Loucy (cell line): ENCODE data around the gene CBX7.

Experiments
- H2AFZ ChIP-seq: fragments of 200-600 bp; sonication (generic); 2 replicates; pipeline ENCODE4 v1.6.0; 2016; ENCODE audit warnings: antibody characterized with exemption, mild to moderate bottlenecking, low read length, moderate library complexity
- H3F3A ChIP-seq: fragments of 200-600 bp; 2 replicates; pipeline ENCODE4 v1.6.0; 2016; ENCODE audit warnings: antibody characterized with exemption, low read depth, mild to moderate bottlenecking
- H3K27me3 ChIP-seq: fragments of 200-600 bp; sonication (generic); 2 replicates; pipeline ENCODE4 v1.6.1; 2014; ENCODE audit warnings: low read length, mild to moderate bottlenecking; ENCODE audit not compliant: insufficient read depth, poor library complexity, severe bottlenecking
- H3K36me3 ChIP-seq: fragments of 200-600 bp; sonication (generic); 2 replicates; pipeline ENCODE4 v1.6.1; 2016; ENCODE audit warnings: low read length; ENCODE audit not compliant: insufficient read depth
- H3K4me1 ChIP-seq: fragments of 200-600 bp; sonication (generic); 2 replicates; pipeline ENCODE4 v1.5.1; 2014; ENCODE audit warnings: low read length, mild to moderate bottlenecking; ENCODE audit not compliant: insufficient read depth, poor library complexity, severe bottlenecking
- H3K4me2 ChIP-seq: fragments of 200-600 bp; sonication (generic); 2 replicates; pipeline ENCODE4 v1.6.0; 2014; ENCODE audit warnings: antibody characterized with exemption, low read length, low read depth, mild to moderate bottlenecking; ENCODE audit not compliant: poor library complexity, severe bottlenecking
- H3K4me3 ChIP-seq: fragments of 200-600 bp; sonication (generic); 2 replicates; pipeline ENCODE4 v1.5.1; 2014; ENCODE audit warnings: low read length, mild to moderate bottlenecking, mixed read lengths; ENCODE audit not compliant: poor library complexity, severe bottlenecking
- H3K79me2 ChIP-seq: fragments of 200-600 bp; sonication (generic); 2 replicates; pipeline ENCODE4 v1.6.1; 2014; ENCODE audit warnings: low read length; ENCODE audit not compliant: insufficient read depth
- H3K9ac ChIP-seq: fragments of 200-600 bp; sonication (generic); 2 replicates; pipeline ENCODE4 v1.6.0; 2014; ENCODE audit warnings: mild to moderate bottlenecking, low read depth, low read length, moderate library complexity; ENCODE audit not compliant: poor library complexity, severe bottlenecking
- H3K9me2 ChIP-seq: fragments of 200-600 bp; sonication (generic); replicated peaks from 2 replicates; pipeline ENCODE4 v1.6.1; 2016; ENCODE audit warnings: low read depth, low read length, mixed read lengths
- H3K9me3 ChIP-seq: fragments of 200-600 bp; sonication (generic); 2 replicates; pipeline ENCODE4 v1.6.1; 2014; ENCODE audit warnings: mild to moderate bottlenecking, antibody characterized with exemption, low read length, low read depth; ENCODE audit not compliant: insufficient read depth
- H4K20me1 ChIP-seq: fragments of 200-600 bp; sonication (generic); 2 replicates; pipeline ENCODE4 v1.6.0; 2014; ENCODE audit warnings: antibody characterized with exemption, low read length, mild to moderate bottlenecking; ENCODE audit not compliant: insufficient read depth, poor library complexity, severe bottlenecking
- EZH2phosphoT487 ChIP-seq: fragments of 200-600 bp; IDR thresholded peaks from 2 replicates; pipeline ENCODE4 v1.6.1; 2018; ENCODE audit warnings: antibody characterized with exemption, mild to moderate bottlenecking, moderate library complexity, borderline replicate concordance
- TF ChIP-seq, protein P1 (sequence below): fragments of 200-600 bp; sonication (generic); conservative IDR thresholded peaks from 2 replicates; pipeline ENCODE4 v1.5.1; 2014; ENCODE audit warnings: mild to moderate bottlenecking, antibody characterized with exemption, low read length

CBX7 gene

DNA sequence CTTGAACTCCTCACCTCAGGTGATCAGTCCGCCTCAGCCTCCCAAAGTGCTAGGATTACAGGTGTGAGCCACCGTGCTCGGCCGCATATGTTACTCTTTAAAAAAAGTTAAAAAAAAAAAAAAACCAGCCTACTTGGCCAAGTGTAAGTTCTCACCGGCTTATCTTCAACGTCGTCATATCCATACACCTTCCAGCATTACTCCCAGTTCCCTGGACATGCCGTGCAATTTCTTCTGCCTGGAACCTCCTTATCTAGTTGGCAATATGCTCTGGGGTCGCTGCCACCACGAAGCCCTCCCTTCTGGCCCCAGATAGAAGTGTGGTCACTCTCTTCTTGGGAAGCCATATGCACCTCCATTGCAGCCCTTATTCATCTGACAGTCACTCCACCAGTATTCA lies 36.3 kb upstream of the CBX7 start:
- no peaks in the 10 kb centered on the region for H3K36me3 ChIP-seq
- TF ChIP-seq EZH2phosphoT487 = no peak
- TF ChIP-seq, protein P1, sequence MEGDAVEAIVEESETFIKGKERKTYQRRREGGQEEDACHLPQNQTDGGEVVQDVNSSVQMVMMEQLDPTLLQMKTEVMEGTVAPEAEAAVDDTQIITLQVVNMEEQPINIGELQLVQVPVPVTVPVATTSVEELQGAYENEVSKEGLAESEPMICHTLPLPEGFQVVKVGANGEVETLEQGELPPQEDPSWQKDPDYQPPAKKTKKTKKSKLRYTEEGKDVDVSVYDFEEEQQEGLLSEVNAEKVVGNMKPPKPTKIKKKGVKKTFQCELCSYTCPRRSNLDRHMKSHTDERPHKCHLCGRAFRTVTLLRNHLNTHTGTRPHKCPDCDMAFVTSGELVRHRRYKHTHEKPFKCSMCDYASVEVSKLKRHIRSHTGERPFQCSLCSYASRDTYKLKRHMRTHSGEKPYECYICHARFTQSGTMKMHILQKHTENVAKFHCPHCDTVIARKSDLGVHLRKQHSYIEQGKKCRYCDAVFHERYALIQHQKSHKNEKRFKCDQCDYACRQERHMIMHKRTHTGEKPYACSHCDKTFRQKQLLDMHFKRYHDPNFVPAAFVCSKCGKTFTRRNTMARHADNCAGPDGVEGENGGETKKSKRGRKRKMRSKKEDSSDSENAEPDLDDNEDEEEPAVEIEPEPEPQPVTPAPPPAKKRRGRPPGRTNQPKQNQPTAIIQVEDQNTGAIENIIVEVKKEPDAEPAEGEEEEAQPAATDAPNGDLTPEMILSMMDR = no peak
- no peaks in the 10 kb centered on the region for H3K4me1 ChIP-seq
- no peak overlapping the region for H2AFZ ChIP-seq
- no peak overlapping the region for H3K9ac ChIP-seq
- no peaks in the 10 kb centered on the region for H3F3A ChIP-seq
- no peak overlapping the region for H3K4me3 ChIP-seq
- H3K4me2 ChIP-seq = no peak overlapping the region
- no peaks in the 10 kb centered on the region for H3K27me3 ChIP-seq
- no peaks in the 10 kb centered on the region for H3K79me2 ChIP-seq
- no peaks in the 10 kb centered on the region for H3K9me2 ChIP-seq
- H4K20me1 ChIP-seq = no peaks in the 10 kb centered on the region
- no peaks in the 10 kb centered on the region for H3K9me3 ChIP-seq

DNA sequence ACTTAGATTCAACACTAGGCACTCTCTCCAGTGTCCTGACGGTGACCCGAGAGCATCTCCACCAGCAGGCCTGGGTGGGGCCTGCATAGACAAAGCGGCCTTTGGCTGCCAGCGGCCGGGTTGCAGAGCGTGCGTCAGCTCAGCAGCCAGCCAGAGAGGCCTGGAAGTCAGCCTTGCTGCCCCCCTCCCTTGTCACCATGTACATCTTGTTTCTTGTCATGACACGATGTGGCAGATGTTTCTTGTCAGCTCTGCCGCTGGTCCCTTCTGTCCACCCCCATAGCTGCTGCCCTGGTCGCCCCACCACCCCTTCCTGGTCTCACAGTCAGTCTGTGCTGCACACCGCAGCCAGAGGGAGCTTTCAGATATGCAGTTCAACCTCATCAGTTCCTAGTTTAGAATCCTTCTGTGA lies 33.1 kb upstream of the CBX7 start:
- H3K4me2 ChIP-seq = no peak overlapping the region
- TF ChIP-seq, protein P1 = no peak
- no peak for TF ChIP-seq EZH2phosphoT487
- H3K4me1 ChIP-seq = no peaks in the 10 kb centered on the region
- H3K9ac ChIP-seq = no peak overlapping the region
- H3K9me3 ChIP-seq = no peaks in the 10 kb centered on the region
- H3K36me3 ChIP-seq = no peaks in the 10 kb centered on the region
- no peaks in the 10 kb centered on the region for H3K79me2 ChIP-seq
- H3K27me3 ChIP-seq = no peaks in the 10 kb centered on the region
- no peaks in the 10 kb centered on the region for H3F3A ChIP-seq
- H3K9me2 ChIP-seq = no peaks in the 10 kb centered on the region
- no peaks in the 10 kb centered on the region for H4K20me1 ChIP-seq
- no peak overlapping the region for H3K4me3 ChIP-seq
- no peak overlapping the region for H2AFZ ChIP-seq

DNA sequence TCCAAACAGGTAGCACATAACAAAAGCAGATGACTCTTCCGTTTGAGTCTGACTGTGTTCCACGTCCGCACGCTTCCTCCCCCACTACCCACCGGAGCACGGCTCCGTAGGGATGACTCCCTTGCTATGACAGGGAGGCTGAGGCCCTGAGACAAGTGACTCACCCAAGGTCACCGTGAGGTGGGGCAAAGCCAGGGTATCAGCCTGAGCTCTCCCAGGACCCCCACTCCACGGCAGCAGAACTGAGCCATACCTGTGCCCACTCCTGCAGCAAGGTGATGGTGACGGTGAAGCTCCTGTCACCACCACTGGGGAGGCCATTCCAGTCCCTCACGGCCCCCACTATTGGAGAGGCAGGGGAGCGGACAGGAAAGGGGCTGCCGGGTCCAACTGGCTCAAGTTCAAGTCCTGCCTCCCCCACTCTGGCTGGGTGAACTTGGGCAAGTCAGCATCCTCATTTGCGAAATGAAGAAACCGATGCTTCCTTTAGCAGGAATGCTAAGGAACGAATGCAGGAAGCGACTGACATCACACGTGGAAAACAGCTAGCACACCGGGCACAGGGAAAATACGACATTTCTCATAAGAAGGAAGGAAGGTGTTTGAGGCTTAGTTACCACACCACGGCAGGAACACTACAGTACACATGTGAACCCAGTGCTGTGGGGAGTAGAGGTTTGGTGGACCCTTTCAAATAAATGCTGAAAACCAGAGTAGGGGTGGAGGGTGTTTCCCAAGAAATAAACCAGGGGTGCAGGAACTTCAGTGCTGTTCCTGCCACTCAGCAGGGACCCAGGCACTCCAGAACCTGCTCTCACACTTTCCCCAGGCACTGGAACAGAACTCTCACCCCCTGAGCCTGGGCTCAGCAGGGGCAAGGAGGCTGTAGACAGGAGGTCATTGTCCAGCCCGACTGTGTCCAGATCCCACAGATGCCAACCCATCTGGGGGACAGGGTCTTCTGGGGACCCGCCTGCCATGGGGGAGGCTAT lies 32.4 kb upstream of the CBX7 start:
- Histone ChIP-seq H3K27me3 (no peaks in the 10 kb centered on the region), H4K20me1 (no peaks in the 10 kb centered on the region), H3K9me3 (no peaks in the 10 kb centered on the region), H3K4me2 (no peak overlapping the region), H3K4me3 (no peak overlapping the region), H2AFZ (no peak overlapping the region), H3K9me2 (no peaks in the 10 kb centered on the region), H3K4me1 (no peaks in the 10 kb centered on the region), H3K36me3 (no peaks in the 10 kb centered on the region), H3F3A (no peaks in the 10 kb centered on the region), H3K9ac (no peak overlapping the region), H3K79me2 (no peaks in the 10 kb centered on the region)
- TF ChIP-seq, protein P1 = no peak
- TF ChIP-seq EZH2phosphoT487 = no peak
